Uterus (tissue), 4 donors: ENCODE results near the gene UBR2. TPM values are rescaled to one million over a fixed set of nuclear protein-coding genes. Genes with fewer than 3 reads are reported as not detected.
"Not testable (repeated sequence)": the region's sequence is repeated elsewhere in the genome, so short reads cannot be mapped to it uniquely, and the experiment has no call there.

ENCODE experiments used
- DNase-seq, 2 donors: peaks; one replicate each; pipeline ENCODE4 v3.0.0-alpha.2; 2019 to 2020
- H3K27ac ChIP-seq, 2 donors: fragments of 200-600 bp; sonication (generic); 1 replicate in 1 of 2; 2 replicates in 1 of 2; pipeline ENCODE4 v1.5.1; 2016 to 2018
- H3K27me3 ChIP-seq, 2 donors: fragments of 200-600 bp; sonication (generic); one replicate each; pipeline ENCODE4 v1.5.1; 2018 to 2019; ENCODE audit warnings: control low read depth in 1 of 2
- H3K36me3 ChIP-seq, 2 donors: fragments of 200-600 bp; sonication (generic); one replicate each; pipeline ENCODE4 v1.5.1; 2019; ENCODE audit warnings: control low read depth in 1 of 2
- H3K4me1 ChIP-seq, 2 donors: fragments of 200-600 bp; sonication (generic); one replicate each; pipeline ENCODE4 v1.5.1; 2018 to 2019; ENCODE audit warnings: control low read depth in 1 of 2
- H3K4me3 ChIP-seq, 2 donors: fragments of 200-600 bp; sonication (generic); 1 replicate in 1 of 2; 2 replicates in 1 of 2; pipeline ENCODE4 v1.5.1; 2018 to 2019; ENCODE audit warnings: mild to moderate bottlenecking in 1 of 2
- H3K9me3 ChIP-seq, 2 donors: fragments of 200-600 bp; sonication (generic); one replicate each; pipeline ENCODE4 v1.5.1; 2019; ENCODE audit warnings: control low read depth in 1 of 2
- CTCF ChIP-seq, 4 experiments: fragments of 200-600 bp in 2 of 4; fragments of 450-650 bp in 2 of 4; sonication (generic) in 2 of 4; IDR thresholded peaks; one replicate each; pipeline ENCODE4 v1.5.1; 2016 to 2019; ENCODE audit warnings: antibody characterized with exemption in 4 of 4, mild to moderate bottlenecking in 2 of 4, moderate library complexity in 1 of 4
- POLR2A ChIP-seq, 2 donors: fragments of 450-650 bp; IDR thresholded peaks; one replicate each; pipeline ENCODE4 v1.6.1; 2016; ENCODE audit warnings: antibody characterized with exemption in 2 of 2, mild to moderate bottlenecking in 1 of 2, moderate library complexity in 1 of 2
- intact Hi-C: fragments of 100-400 bp; cut with DNase I; formaldehyde crosslinking; loops from one replicate; pipeline ENCODE4 v1.15.1; 2023; ENCODE audit warnings: low total_unique reads
- total RNA-seq, 4 donors: library from RNA; depleted of rRNA in 3 of 4; stranded (reverse); fragments of >200 nt in 3 of 4; gene quantifications; one replicate each; pipeline versions ENCODE4 v1.1.0 to v1.2.4, GENCODE V29; 2014 to 2023
- donor health status: DM: yes; HTN: yes; CAD: no.

UBR2 gene
- total RNA-seq, 4 donors from 2014 or later: 13.2 to 44.2 (median 29.5) TPM

- peak overlapping the region; percentile 14 to 81 for H3K27ac ChIP-seq
- no peak for DNase-seq
- H3K27me3 ChIP-seq: no peaks in the 10 kb centered on the region
- H3K9me3 ChIP-seq: no peaks in the 10 kb centered on the region
- TF ChIP-seq CTCF (IDR thresholded peaks at IDR 0.05): no peak
- TF ChIP-seq POLR2A (IDR thresholded peaks at IDR 0.05): no peak
- intact Hi-C loops: no loop called here
- H3K36me3 ChIP-seq: no peaks in the 10 kb centered on the region
- no peaks in the 10 kb centered on the region for H3K4me1 ChIP-seq
- no peak overlapping the region for H3K4me3 ChIP-seq
Observed at GRCh38 chr6:42697268-42697655, 133.4 kb downstream of the UBR2 start.

GRCh38 chr6:42698217-42698616 is 134.4 kb downstream of the UBR2 start:
- no peaks in the 10 kb centered on the region for H3K9me3 ChIP-seq
- no peaks in the 10 kb centered on the region for H3K27me3 ChIP-seq
- no peaks in the 10 kb centered on the region for H3K4me1 ChIP-seq
- intact Hi-C loops: no loop called here
- no peaks in the 10 kb centered on the region for H3K36me3 ChIP-seq
- TF ChIP-seq POLR2A (IDR thresholded peaks at IDR 0.05): no peak
- TF ChIP-seq CTCF (IDR thresholded peaks at IDR 0.05): no peak
- H3K4me3 ChIP-seq: no peak overlapping the region
- DNase-seq: no peak
- no peak overlapping the region for H3K27ac ChIP-seq

GRCh38 chr6:42702200-42702599 is 138.4 kb downstream of the UBR2 start:
- H3K9me3 ChIP-seq: no peaks in the 10 kb centered on the region
- no peak overlapping the region for H3K27ac ChIP-seq
- no peaks in the 10 kb centered on the region for H3K27me3 ChIP-seq
- no peaks in the 10 kb centered on the region for H3K36me3 ChIP-seq
- no peak overlapping the region for H3K4me3 ChIP-seq
- intact Hi-C loops: loop anchor here (10.0 kb wide), 1 partner anchor 817 kb away; no protein-coding TSS in a partner anchor
- H3K4me1 ChIP-seq: no peaks in the 10 kb centered on the region
- DNase-seq: no peak
- TF ChIP-seq CTCF (IDR thresholded peaks at IDR 0.05) (no peak), POLR2A (IDR thresholded peaks at IDR 0.05) (no peak)

- H3K27me3 ChIP-seq, H3K4me1 ChIP-seq, H3K4me3 ChIP-seq, H3K9me3 ChIP-seq, H3K27ac ChIP-seq, H3K36me3 ChIP-seq, DNase-seq: not testable (repeated sequence)
- intact Hi-C loops: loop anchor here (10.0 kb wide), 1 partner anchor 818 kb away; no protein-coding TSS in a partner anchor
Observed at GRCh38 chr6:42702786-42703185, 139.0 kb downstream of the UBR2 start.

- Histone ChIP-seq H3K27me3 (no peaks in the 10 kb centered on the region), H3K4me3 (peak overlapping the region; percentile 18 to 27), H3K4me1 (no peaks in the 10 kb centered on the region), H3K9me3 (no peaks in the 10 kb centered on the region), H3K36me3 (no peaks in the 10 kb centered on the region), H3K27ac (peak overlapping the region in 1 of 2 donors; percentile 23)
- intact Hi-C loops: loop anchor here (10.0 kb wide), 1 partner anchor 820 kb away; no protein-coding TSS in a partner anchor
- TF ChIP-seq POLR2A (IDR thresholded peaks at IDR 0.05): no peak
- DNase-seq: peak; percentile 36 to 47
Observed at GRCh38 chr6:42704251-42704936, 140.6 kb downstream of the UBR2 start.

- TF ChIP-seq POLR2A (IDR thresholded peaks at IDR 0.05): no peak
- no peak for TF ChIP-seq CTCF (IDR thresholded peaks at IDR 0.05)
- peak overlapping the region in 1 of 2 donors; percentile 18 for H3K4me3 ChIP-seq
- H3K27me3 ChIP-seq: no peaks in the 10 kb centered on the region
- H3K9me3 ChIP-seq: no peaks in the 10 kb centered on the region
- no peaks in the 10 kb centered on the region for H3K4me1 ChIP-seq
- no peak for DNase-seq
- intact Hi-C loops: loop anchor here (10.0 kb wide), 1 partner anchor 820 kb away; no protein-coding TSS in a partner anchor
- no peaks in the 10 kb centered on the region for H3K36me3 ChIP-seq
- H3K27ac ChIP-seq: peak overlapping the region in 1 of 2 donors; percentile 23
Observed at GRCh38 chr6:42704937-42705374, 141.1 kb downstream of the UBR2 start.
